AG09319 (cell line): ENCODE results near the gene TTC1.
"Not testable (repeated sequence)": the region's sequence is repeated elsewhere in the genome, so short reads cannot be mapped to it uniquely, and the experiment has no call there.

ENCODE experiments used
- DNase-seq: peaks from one replicate; pipeline ENCODE4 v3.0.0-alpha.2; 2010; ENCODE audit warnings: low read depth; ENCODE audit errors: extremely low read depth
- TF ChIP-seq, protein P1 (sequence below): IDR thresholded peaks from 2 replicates; pipeline ENCODE4 v1.5.1; 2011; ENCODE audit warnings: low read depth, mild to moderate bottlenecking, inconsistent platforms, low read length, moderate library complexity

Gene TTC1

GRCh38 chr5:160007514-160007913 lies 1.4 kb upstream of the TTC1 start:
- TF ChIP-seq, protein P1, sequence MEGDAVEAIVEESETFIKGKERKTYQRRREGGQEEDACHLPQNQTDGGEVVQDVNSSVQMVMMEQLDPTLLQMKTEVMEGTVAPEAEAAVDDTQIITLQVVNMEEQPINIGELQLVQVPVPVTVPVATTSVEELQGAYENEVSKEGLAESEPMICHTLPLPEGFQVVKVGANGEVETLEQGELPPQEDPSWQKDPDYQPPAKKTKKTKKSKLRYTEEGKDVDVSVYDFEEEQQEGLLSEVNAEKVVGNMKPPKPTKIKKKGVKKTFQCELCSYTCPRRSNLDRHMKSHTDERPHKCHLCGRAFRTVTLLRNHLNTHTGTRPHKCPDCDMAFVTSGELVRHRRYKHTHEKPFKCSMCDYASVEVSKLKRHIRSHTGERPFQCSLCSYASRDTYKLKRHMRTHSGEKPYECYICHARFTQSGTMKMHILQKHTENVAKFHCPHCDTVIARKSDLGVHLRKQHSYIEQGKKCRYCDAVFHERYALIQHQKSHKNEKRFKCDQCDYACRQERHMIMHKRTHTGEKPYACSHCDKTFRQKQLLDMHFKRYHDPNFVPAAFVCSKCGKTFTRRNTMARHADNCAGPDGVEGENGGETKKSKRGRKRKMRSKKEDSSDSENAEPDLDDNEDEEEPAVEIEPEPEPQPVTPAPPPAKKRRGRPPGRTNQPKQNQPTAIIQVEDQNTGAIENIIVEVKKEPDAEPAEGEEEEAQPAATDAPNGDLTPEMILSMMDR = no peak

DNA sequence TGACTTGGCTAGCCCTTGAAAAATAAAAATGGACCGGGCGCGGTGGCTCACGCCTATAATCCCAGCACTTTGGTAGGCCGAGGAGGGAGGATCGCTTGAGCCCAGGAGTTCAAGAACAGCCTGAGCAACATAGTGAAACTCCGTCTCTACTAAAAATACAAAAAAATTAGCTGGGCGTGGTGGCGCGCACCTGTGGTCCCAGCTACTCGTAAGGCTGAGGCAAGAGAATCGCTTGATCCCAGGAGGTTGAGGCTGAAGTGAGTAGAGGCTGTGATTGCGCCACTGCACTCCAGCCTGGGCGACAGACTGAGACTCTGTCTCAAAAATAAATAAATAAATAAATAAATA lies 436 bp upstream of the TTC1 start:
- not testable (repeated sequence) for DNase-seq

More at GRCh38 chr5:160007514-160007913, 1.4 kb upstream of the TTC1 start:
- no peak for DNase-seq

DNA sequence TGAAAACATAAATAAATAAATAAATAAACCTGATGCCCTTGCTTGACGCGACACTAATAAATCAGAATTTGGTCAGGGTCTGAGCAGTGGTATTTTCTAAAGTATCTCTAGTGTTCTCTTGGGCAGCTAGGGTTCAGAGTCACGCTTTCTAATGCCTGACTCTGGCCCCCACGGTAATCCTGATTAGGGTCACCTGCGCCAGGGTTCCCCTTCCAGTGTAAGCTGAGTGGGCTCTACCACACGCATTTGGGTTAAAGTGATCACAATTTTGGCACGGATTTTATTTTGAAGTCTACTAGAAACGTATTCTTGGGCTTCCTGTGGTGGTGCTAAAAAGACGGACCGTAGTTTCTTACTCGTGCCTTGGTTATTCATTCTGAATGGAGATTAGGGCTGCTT lies 651 bp downstream of the TTC1 start:
- TF ChIP-seq, protein P1 = no peak
- no peak for DNase-seq

GRCh38 chr5:160011471-160011870 lies 2.5 kb downstream of the TTC1 start:
- DNase-seq = no peak
- TF ChIP-seq, protein P1 = no peak

GRCh38 chr5:160014197-160014596 lies 5.3 kb downstream of the TTC1 start:
- DNase-seq = not testable (repeated sequence)

GRCh38 chr5:160018945-160019625 lies 10.1 kb downstream of the TTC1 start:
- TF ChIP-seq, protein P1 = no peak
- no peak for DNase-seq

DNA sequence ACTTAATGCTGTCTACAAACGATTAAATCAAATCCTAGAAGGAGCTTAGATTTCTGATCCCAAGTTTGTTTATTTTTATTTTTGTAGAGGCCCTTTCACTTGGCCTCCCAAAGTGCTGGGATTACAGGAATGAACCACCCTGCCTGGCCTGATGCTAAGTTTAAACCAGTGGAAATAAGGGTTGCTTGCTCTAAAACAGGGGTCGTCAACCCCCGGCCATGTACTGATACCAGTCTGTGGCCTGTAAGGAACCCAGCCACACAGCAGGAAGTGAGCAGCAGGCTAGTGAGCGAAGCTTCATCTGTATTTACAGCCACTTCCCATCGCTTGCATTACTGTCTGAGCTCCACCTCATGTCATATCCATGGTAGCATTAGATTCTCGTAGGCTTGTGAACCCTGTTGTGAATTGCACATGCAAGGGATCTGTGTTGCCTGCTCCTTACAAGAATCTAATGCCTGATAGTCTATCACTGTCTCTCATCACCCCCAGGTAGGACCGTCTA lies 11.4 kb downstream of the TTC1 start:
- no peak for DNase-seq
- TF ChIP-seq, protein P1 = no peak

DNA sequence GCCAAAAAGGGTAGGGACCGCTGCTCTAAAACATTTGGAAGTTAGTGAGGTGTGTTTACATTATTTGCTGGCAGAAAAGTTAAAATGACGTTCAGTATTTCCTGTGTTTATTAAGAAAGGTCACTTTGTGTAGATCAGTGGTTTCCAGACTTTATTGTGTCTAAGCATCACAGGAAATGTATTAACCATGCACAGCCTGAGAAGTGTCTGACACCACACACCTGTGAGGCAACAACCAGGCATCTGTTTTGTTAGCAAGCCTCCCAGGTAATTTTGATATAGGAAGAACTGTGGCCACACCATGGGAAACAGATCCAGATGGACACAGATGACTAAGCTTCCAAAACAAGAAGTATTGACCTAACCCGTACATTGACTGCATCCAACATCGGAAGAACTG lies 12.0 kb downstream of the TTC1 start:
- TF ChIP-seq, protein P1 = no peak
- no peak for DNase-seq
